Smooth muscle cell (in vitro differentiated cells): Measurements from ENCODE around the gene DEDD. TPM values are rescaled to one million over a fixed set of nuclear protein-coding genes. Genes with fewer than 3 reads are reported as not detected.
"Not testable (repeated sequence)": the region's sequence is repeated elsewhere in the genome, so short reads cannot be mapped to it uniquely, and the experiment has no call there.

Source experiments
- DNase-seq: peaks from one replicate; lab custom pipeline; 2025; ENCODE audit not compliant: unreplicated experiment; lab: John Stamatoyannopoulos, UW
- H2AFZ ChIP-seq: fragments of 200-600 bp; sonication (generic); 2 replicates; pipeline ENCODE4 v1.6.0; 2016; ENCODE audit warnings: antibody characterized with exemption, low read depth, mild to moderate bottlenecking
- H3F3A ChIP-seq: fragments of 200-600 bp; sonication (generic); 2 replicates; pipeline ENCODE4 v1.6.0; 2017; ENCODE audit warnings: antibody characterized with exemption, low read depth
- H3K27ac ChIP-seq: fragments of 200-600 bp; sonication (generic); 2 replicates; pipeline ENCODE4 v1.5.1; 2016; ENCODE audit warnings: low read depth, mild to moderate bottlenecking
- H3K27me3 ChIP-seq: fragments of 200-600 bp; sonication (generic); 2 replicates; pipeline ENCODE4 v1.6.1; 2016; ENCODE audit warnings: low read depth, mild to moderate bottlenecking
- H3K36me3 ChIP-seq: fragments of 200-600 bp; sonication (generic); 2 replicates; pipeline ENCODE4 v1.5.1; 2016; ENCODE audit warnings: low read depth
- H3K4me1 ChIP-seq: fragments of 200-600 bp; sonication (generic); 2 replicates; pipeline ENCODE4 v1.5.1; 2016; ENCODE audit warnings: low read depth
- H3K4me2 ChIP-seq: fragments of 200-600 bp; sonication (generic); 2 replicates; pipeline ENCODE4 v1.6.0; 2016; ENCODE audit warnings: mild to moderate bottlenecking
- H3K4me3 ChIP-seq: fragments of 200-600 bp; sonication (generic); 2 replicates; pipeline ENCODE4 v1.5.1; 2016; ENCODE audit warnings: mild to moderate bottlenecking
- H3K79me2 ChIP-seq: fragments of 200-600 bp; sonication (generic); 2 replicates; pipeline ENCODE4 v1.6.0; 2016; ENCODE audit warnings: low read depth, mild to moderate bottlenecking
- H3K9ac ChIP-seq: fragments of 200-600 bp; sonication (generic); 2 replicates; pipeline ENCODE4 v1.6.0; 2016; ENCODE audit warnings: low read depth
- H3K9me3 ChIP-seq: fragments of 200-600 bp; sonication (generic); replicated peaks from 2 replicates; pipeline ENCODE4 v1.5.1; 2016; ENCODE audit warnings: low read depth
- H4K20me1 ChIP-seq: fragments of 200-600 bp; sonication (generic); 2 replicates; pipeline ENCODE4 v1.6.0; 2016; ENCODE audit warnings: low read depth
- WGBS: methylation state at CpG from one replicate; pipeline ENCODE4 v1.1.7; 2016; ENCODE audit warnings: low lambda C conversion rate; 5-methylcytosine and 5-hydroxymethylcytosine counted together
- polyA plus RNA-seq: library from polyadenylated mRNA; unstranded; fragments of >200 nt; fragmentation: Nextera tagmentation; extraction: Ambion mirVana; gene quantifications from 2 replicates; pipeline ENCODE4 v1.2.1, GENCODE V29; 2016
- total RNA-seq: library from RNA; depleted of rRNA; stranded (reverse); fragments of >200 nt; gene quantifications from 2 replicates; pipeline ENCODE4 v1.2.3, GENCODE V29; 2014
- TF ChIP-seq, protein P1 (sequence below): fragments of 200-600 bp; sonication (generic); IDR thresholded peaks from 2 replicates; pipeline ENCODE4 v1.5.1; 2017; ENCODE audit warnings: borderline replicate concordance, mild to moderate bottlenecking, antibody characterized with exemption; ENCODE audit not compliant: insufficient read depth, poor library complexity, severe bottlenecking

DEDD gene
- total and polyA plus RNA-seq, 2 experiments from 2014 or later = 36.3 to 38.6 TPM

DNA sequence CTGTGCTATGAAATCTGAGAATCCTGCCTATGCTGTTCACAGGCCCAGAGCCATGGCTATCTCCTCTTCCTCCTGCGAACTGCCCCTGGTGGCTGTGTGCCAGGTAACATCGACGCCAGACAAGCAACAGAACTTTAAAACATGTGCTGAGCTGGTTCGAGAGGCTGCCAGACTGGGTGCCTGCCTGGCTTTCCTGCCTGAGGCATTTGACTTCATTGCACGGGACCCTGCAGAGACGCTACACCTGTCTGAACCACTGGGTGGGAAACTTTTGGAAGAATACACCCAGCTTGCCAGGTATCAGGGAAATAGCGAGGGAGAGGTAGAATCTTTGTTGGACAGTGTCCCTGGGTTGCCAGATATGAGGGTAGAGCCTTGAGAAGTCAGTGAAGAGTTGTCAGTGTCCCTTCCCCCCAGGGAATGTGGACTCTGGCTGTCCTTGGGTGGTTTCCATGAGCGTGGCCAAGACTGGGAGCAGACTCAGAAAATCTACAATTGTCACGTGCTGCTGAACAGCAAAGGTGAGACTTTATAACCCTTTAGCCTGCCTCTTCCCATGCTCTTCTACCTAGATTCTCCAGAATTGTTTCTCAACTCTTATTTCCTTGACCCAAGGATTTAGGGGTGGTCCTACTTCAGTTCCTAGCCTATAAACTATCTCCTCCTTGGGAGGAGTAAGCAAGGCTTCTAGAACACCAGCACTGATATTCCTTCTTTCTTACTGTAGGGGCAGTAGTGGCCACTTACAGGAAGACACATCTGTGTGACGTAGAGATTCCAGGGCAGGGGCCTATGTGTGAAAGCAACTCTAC, 13.2 kb downstream of the DEDD start:
- peak overlapping the region; percentile 98 for H3K9ac ChIP-seq
- peaks cover 25% of the 10 kb centered on the region for H3F3A ChIP-seq
- H2AFZ ChIP-seq = no peak overlapping the region
- no peak for DNase-seq
- no peaks in the 10 kb centered on the region for H3K27me3 ChIP-seq
- peak overlapping the region; percentile 89 for H3K4me3 ChIP-seq
- 62% methylated on average over 10 of the region's 10 CpGs for WGBS
- TF ChIP-seq, protein P1, sequence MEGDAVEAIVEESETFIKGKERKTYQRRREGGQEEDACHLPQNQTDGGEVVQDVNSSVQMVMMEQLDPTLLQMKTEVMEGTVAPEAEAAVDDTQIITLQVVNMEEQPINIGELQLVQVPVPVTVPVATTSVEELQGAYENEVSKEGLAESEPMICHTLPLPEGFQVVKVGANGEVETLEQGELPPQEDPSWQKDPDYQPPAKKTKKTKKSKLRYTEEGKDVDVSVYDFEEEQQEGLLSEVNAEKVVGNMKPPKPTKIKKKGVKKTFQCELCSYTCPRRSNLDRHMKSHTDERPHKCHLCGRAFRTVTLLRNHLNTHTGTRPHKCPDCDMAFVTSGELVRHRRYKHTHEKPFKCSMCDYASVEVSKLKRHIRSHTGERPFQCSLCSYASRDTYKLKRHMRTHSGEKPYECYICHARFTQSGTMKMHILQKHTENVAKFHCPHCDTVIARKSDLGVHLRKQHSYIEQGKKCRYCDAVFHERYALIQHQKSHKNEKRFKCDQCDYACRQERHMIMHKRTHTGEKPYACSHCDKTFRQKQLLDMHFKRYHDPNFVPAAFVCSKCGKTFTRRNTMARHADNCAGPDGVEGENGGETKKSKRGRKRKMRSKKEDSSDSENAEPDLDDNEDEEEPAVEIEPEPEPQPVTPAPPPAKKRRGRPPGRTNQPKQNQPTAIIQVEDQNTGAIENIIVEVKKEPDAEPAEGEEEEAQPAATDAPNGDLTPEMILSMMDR = peak; percentile 35
- peaks cover 11% of the 10 kb centered on the region for H3K4me1 ChIP-seq
- peaks cover 46% of the 10 kb centered on the region for H3K79me2 ChIP-seq
- peak overlapping the region; percentile 100 for H3K27ac ChIP-seq
- peaks cover 21% of the 10 kb centered on the region for H4K20me1 ChIP-seq
- no peaks in the 10 kb centered on the region for H3K36me3 ChIP-seq
- no peaks in the 10 kb centered on the region for H3K9me3 ChIP-seq
- H3K4me2 ChIP-seq = peak overlapping the region; percentile 95

DNA sequence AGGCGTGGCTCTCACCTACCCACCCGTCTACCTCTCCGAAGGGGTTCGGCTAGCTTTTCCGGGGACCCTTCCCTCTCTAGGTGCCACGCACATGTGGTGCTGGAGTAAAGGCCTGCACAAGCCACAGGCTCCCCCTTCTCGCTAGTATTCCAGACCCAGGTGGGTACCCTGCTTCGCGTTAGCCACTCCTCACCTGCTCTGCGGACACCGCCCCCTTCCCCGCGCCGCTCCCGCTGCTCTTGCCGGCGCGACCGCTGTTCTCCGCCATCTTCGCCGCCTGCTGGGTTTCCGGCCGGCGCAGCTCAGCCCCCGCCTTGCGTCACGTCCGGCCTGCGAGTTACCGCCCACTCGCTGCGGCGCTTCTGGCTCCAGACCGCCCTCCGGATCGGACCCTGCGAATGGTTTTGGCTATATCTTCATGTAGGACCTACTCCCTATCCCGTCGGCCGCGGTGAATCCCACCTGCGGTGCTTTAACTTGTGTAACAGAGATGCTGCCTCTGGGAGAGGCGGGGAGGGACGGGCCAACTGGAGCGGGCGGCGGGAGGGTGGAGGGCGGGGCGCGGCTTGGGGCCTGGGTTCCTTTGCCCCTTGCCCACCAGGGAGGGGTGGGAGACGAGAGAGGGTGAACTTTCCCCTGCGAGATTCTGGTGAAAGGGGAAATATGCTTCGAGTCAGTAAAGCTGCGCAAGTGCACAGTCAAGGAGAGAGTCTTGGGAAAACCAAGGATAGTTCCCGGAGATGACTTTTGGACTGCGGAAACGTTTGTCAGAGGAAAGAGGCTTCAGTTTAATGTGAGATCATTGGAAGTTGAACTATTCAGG, 14.5 kb downstream of the DEDD start, which contains the start of the genes NIT1 and PFDN2:
NIT1 (plus strand) TSS at position 347 of the 823 bp plus-strand sequence; CDS start at position 419, 72 bp downstream.
PFDN2 (minus strand) TSS at position 279 of the 823 bp plus-strand sequence; CDS start at position 268, 11 bp downstream.
- H3K79me2 ChIP-seq = peaks cover 59% of the 10 kb centered on the region
- peak within 1 kb of the TSS; percentile 89 for H3K4me3 ChIP-seq
- H3K27me3 ChIP-seq = no peaks in the 10 kb centered on the region
- H3K27ac ChIP-seq = peak within 1 kb of the TSS; percentile 100
- peak within 1 kb of the TSS; percentile 98 for H3K9ac ChIP-seq
- TF ChIP-seq, protein P1 = no peak
- H3K4me2 ChIP-seq = peak within 1 kb of the TSS; percentile 95
- peaks cover 27% of the 10 kb centered on the region for H4K20me1 ChIP-seq
- H3K9me3 ChIP-seq = no peaks in the 10 kb centered on the region
- H2AFZ ChIP-seq = peak within 1 kb of the TSS; percentile 94
- H3K4me1 ChIP-seq = peaks cover 11% of the 10 kb centered on the region
- no peaks in the 10 kb centered on the region for H3K36me3 ChIP-seq
- DNase-seq = peak; percentile 54
- H3F3A ChIP-seq = peaks cover 23% of the 10 kb centered on the region
- under 1% methylated on average over 56 of the region's 58 CpGs for WGBS

DNA sequence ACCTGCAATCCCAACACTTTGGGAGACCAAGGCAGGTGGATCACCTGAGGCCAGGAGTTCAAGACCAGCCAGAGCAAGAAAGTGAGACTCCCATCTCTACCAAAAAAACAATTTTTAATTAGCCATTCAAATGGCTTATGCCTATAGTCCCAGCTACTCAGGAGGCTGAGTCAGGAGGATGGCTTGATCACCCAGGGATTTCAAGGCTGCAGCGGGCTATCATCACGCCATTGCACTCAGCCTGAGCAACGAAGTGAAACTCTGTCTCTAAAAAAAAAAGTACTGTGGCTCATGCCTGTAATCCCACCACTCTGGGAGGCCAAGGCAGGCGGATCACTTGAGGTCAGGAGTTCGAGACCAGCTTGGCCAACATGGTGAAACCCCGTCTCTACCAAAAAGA, 16.5 kb downstream of the DEDD start:
- H3K4me2 ChIP-seq = peak overlapping the region; percentile 15
- peaks cover 11% of the 10 kb centered on the region for H3K4me1 ChIP-seq
- not testable (repeated sequence) for H3K4me3 ChIP-seq, H3K9ac ChIP-seq, H2AFZ ChIP-seq, H3K27me3 ChIP-seq, H3F3A ChIP-seq, H3K36me3 ChIP-seq, H3K9me3 ChIP-seq, DNase-seq
- WGBS = 92% methylated on average over 6 of the region's 6 CpGs
- H3K79me2 ChIP-seq = peaks cover 79% of the 10 kb centered on the region
- H3K27ac ChIP-seq = peak overlapping the region; percentile 100
- peaks cover 43% of the 10 kb centered on the region for H4K20me1 ChIP-seq

DNA sequence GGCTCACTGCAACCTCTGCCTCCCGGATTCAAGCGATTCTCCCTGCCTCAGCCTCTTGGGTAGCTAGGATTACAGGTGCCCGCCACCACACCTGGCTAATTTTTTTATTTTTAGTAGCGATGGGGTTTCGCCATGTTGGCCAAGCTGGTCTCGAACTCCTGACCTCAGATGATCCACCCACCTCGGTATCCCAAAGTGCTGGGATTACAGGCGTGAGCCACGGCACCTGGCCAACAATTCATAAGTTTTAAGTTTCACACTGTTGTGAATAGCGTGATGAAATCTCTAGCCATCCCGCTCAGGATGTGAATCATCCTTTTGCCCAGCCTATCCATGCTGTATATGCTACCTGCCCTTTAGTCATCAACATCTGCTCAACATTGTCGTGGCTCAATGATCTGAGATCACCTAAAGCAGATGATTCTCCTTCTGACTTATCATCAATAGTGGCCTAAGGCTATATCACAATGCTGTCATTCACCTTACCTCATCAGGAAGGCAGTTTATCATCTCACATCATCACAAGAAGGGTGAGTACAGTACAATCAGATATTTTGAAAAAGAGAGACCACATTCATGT, 17.2 kb downstream of the DEDD start:
- Histone ChIP-seq H3K27me3 (no peaks in the 10 kb centered on the region), H3K9me3 (no peaks in the 10 kb centered on the region), H3F3A (peaks cover 7% of the 10 kb centered on the region), H3K79me2 (peaks cover 86% of the 10 kb centered on the region), H3K36me3 (no peaks in the 10 kb centered on the region), H3K9ac (peak overlapping the region; percentile 12), H4K20me1 (peaks cover 48% of the 10 kb centered on the region), H3K4me1 (peaks cover 11% of the 10 kb centered on the region), H3K4me3 (no peak overlapping the region), H3K27ac (peak overlapping the region; percentile 100), H3K4me2 (peak overlapping the region; percentile 15), H2AFZ (no peak overlapping the region)
- TF ChIP-seq, protein P1 = no peak
- no peak for DNase-seq
- 82% methylated on average over 12 of the region's 12 CpGs for WGBS
